ENCODE results near the gene ERC2.

The ERC2 gene

DNA sequence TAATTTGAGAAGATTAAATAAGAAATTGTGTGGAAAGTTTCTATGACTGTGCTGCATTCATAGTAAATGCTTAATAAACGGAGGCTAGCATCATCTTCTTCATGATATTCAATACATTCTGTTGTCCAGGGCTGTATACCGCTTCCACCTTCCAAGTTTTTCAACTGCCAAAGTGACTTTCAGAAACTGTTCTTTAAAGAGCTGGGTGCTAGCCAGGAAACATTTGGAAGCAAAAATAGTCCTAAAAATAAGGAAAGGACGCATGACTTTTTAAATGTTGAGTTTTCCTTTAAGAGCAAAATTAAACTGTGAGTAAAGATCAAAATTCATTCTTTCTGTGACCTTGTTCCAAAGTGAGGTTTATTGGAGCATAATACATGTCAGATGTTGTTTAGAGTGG, 9.4 kb upstream of the ERC2 start:
- no peaks in the 10 kb centered on the region for H3K36me3 ChIP-seq (ENCODE audit: control insufficient read depth in 2 of 2, insufficient read depth in 1 of 2, low read length in 2 of 2)
- TF ChIP-seq REPIN1 (tag by site-specific recombination; IDR thresholded peaks at IDR 0.05; ENCODE audit: low read depth) (no peak), ZNF843 (tag by site-specific recombination; IDR thresholded peaks at IDR 0.05) (no peak)
- H3K4me1 ChIP-seq (ENCODE audit: control insufficient read depth, insufficient read depth, low read length) = no peaks in the 10 kb centered on the region
- no peak overlapping the region for H3K4me3 ChIP-seq (ENCODE audit: low read depth, low read length)
- ChIA-PET CTCF (interaction anchor here (1.1 to 1.8 kb wide), 2 partner anchors 9 to 151 kb away, joined by 3 to 4 read pairs; partner anchors contain the start of gene ERC2), POLR2A (no interaction called here)
- H3K27ac ChIP-seq (ENCODE audit: extremely low read depth, low read depth, low read length) = no peak overlapping the region
- no peaks in the 10 kb centered on the region for H3K9me3 ChIP-seq (ENCODE audit: control insufficient read depth, insufficient read depth, low read depth, low read length)

DNA sequence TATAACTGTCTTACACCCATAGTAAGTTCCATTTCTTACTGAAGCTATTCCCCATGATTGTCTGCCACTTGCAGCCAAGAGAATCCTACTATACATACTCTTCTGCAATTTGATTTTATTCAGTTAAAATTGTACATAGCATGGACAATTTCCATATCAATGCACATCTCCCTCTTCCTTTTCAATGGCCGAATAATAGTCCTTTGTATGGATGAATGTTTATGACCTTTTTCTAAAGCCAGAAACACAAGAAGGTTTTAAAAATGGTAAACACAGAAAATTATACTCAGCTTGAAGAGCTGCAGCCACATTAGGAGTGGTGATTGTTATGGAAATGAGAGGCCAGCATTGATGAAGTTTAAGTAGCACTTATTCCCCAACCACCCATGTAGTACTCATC, 8.5 kb upstream of the ERC2 start:
- Histone ChIP-seq H3K36me3 (ENCODE audit: control insufficient read depth in 2 of 2, insufficient read depth in 1 of 2, low read length in 2 of 2) (no peaks in the 10 kb centered on the region), H3K9me3 (ENCODE audit: control insufficient read depth, insufficient read depth, low read depth, low read length) (no peaks in the 10 kb centered on the region), H3K4me1 (ENCODE audit: control insufficient read depth, insufficient read depth, low read length) (no peaks in the 10 kb centered on the region), H3K27ac (ENCODE audit: extremely low read depth, low read depth, low read length) (no peak overlapping the region), H3K4me3 (ENCODE audit: low read depth, low read length) (no peak overlapping the region)
- TF ChIP-seq ZFP69B (tag by site-specific recombination; IDR thresholded peaks at IDR 0.05) (no peak), ZNF837 (tag by site-specific recombination; IDR thresholded peaks at IDR 0.05) (no peak), SCRT1 (tag by site-specific recombination; IDR thresholded peaks at IDR 0.05; ENCODE audit: borderline replicate concordance) (no peak)
- TF ChIP-seq, protein P1, sequence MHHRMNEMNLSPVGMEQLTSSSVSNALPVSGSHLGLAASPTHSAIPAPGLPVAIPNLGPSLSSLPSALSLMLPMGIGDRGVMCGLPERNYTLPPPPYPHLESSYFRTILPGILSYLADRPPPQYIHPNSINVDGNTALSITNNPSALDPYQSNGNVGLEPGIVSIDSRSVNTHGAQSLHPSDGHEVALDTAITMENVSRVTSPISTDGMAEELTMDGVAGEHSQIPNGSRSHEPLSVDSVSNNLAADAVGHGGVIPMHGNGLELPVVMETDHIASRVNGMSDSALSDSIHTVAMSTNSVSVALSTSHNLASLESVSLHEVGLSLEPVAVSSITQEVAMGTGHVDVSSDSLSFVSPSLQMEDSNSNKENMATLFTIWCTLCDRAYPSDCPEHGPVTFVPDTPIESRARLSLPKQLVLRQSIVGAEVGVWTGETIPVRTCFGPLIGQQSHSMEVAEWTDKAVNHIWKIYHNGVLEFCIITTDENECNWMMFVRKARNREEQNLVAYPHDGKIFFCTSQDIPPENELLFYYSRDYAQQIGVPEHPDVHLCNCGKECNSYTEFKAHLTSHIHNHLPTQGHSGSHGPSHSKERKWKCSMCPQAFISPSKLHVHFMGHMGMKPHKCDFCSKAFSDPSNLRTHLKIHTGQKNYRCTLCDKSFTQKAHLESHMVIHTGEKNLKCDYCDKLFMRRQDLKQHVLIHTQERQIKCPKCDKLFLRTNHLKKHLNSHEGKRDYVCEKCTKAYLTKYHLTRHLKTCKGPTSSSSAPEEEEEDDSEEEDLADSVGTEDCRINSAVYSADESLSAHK (tag by site-specific recombination; IDR thresholded peaks at IDR 0.05) = no peak
- TF ChIP-seq, protein P2, sequence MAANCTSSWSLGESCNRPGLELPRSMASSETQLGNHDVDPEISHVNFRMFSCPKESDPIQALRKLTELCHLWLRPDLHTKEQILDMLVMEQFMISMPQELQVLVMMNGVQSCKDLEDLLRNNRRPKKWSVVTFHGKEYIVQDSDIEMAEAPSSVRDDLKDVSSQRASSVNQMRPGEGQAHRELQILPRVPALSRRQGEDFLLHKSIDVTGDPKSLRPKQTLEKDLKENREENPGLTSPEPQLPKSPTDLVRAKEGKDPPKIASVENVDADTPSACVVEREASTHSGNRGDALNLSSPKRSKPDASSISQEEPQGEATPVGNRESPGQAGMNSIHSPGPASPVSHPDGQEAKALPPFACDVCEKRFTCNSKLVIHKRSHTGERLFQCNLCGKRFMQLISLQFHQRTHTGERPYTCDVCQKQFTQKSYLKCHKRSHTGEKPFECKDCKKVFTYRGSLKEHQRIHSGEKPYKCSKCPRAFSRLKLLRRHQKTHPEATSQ (tag by site-specific recombination; IDR thresholded peaks at IDR 0.05) = no peak
- TF ChIP-seq, protein P3, sequence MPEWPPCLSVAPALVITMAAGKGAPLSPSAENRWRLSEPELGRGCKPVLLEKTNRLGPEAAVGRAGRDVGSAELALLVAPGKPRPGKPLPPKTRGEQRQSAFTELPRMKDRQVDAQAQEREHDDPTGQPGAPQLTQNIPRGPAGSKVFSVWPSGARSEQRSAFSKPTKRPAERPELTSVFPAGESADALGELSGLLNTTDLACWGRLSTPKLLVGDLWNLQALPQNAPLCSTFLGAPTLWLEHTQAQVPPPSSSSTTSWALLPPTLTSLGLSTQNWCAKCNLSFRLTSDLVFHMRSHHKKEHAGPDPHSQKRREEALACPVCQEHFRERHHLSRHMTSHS (tag by site-specific recombination; IDR thresholded peaks at IDR 0.05) = no peak
- TF ChIP-seq, protein P4, sequence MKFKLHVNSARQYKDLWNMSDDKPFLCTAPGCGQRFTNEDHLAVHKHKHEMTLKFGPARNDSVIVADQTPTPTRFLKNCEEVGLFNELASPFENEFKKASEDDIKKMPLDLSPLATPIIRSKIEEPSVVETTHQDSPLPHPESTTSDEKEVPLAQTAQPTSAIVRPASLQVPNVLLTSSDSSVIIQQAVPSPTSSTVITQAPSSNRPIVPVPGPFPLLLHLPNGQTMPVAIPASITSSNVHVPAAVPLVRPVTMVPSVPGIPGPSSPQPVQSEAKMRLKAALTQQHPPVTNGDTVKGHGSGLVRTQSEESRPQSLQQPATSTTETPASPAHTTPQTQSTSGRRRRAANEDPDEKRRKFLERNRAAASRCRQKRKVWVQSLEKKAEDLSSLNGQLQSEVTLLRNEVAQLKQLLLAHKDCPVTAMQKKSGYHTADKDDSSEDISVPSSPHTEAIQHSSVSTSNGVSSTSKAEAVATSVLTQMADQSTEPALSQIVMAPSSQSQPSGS (tag by site-specific recombination; IDR thresholded peaks at IDR 0.05; ENCODE audit: low read depth) = no peak
- CTCF ChIA-PET = interaction anchor here (0.7 kb wide), 1 partner anchor 18 kb away, joined by 5 read pairs; no protein-coding TSS in a partner anchor
- POLR2A ChIA-PET = no interaction called here

DNA sequence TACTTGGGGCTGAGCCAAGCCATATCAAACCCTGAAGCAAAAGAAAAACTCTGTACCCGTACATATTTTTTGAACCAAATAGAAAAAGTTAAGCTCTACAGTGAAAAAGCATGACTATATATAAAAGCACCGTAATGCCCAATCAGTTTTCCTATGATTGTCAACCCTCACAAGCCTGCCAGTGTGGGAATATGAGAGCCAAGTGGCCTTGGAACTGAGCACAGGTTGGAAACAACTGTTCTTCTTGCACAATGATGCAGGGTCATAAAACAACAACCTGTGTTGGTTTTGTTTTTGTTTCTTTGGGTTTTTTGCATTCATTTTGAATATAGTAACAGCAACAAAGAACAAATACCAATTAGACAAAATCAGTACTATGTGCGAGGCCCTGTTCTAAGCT, 3.5 kb upstream of the ERC2 start:
- Histone ChIP-seq H3K4me3 (ENCODE audit: low read depth, low read length) (no peak overlapping the region), H3K27ac (ENCODE audit: extremely low read depth, low read depth, low read length) (no peak overlapping the region), H3K36me3 (ENCODE audit: control insufficient read depth in 2 of 2, insufficient read depth in 1 of 2, low read length in 2 of 2) (no peaks in the 10 kb centered on the region), H3K9me3 (ENCODE audit: control insufficient read depth, insufficient read depth, low read depth, low read length) (no peaks in the 10 kb centered on the region), H3K4me1 (ENCODE audit: control insufficient read depth, insufficient read depth, low read length) (no peaks in the 10 kb centered on the region)
- ChIA-PET POLR2A (no interaction called here), CTCF (no interaction called here)
- TF ChIP-seq ZNF768 (tag by site-specific recombination; IDR thresholded peaks at IDR 0.05) = no peak
- TF ChIP-seq ZNF423 (tag by site-specific recombination; IDR thresholded peaks at IDR 0.05) = no peak
- TF ChIP-seq ZNF664 (tag by site-specific recombination; IDR thresholded peaks at IDR 0.05) = no peak
- TF ChIP-seq, protein P5, sequence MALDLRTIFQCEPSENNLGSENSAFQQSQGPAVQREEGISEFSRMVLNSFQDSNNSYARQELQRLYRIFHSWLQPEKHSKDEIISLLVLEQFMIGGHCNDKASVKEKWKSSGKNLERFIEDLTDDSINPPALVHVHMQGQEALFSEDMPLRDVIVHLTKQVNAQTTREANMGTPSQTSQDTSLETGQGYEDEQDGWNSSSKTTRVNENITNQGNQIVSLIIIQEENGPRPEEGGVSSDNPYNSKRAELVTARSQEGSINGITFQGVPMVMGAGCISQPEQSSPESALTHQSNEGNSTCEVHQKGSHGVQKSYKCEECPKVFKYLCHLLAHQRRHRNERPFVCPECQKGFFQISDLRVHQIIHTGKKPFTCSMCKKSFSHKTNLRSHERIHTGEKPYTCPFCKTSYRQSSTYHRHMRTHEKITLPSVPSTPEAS (tag by site-specific recombination; IDR thresholded peaks at IDR 0.05) = no peak
- TF ChIP-seq ZNF10 (tag by site-specific recombination; IDR thresholded peaks at IDR 0.05) = no peak
- TF ChIP-seq ZSCAN23 (tag by site-specific recombination; IDR thresholded peaks at IDR 0.05) = no peak
- TF ChIP-seq ZXDB (tag by site-specific recombination; IDR thresholded peaks at IDR 0.05) = no peak
- TF ChIP-seq, protein P6, sequence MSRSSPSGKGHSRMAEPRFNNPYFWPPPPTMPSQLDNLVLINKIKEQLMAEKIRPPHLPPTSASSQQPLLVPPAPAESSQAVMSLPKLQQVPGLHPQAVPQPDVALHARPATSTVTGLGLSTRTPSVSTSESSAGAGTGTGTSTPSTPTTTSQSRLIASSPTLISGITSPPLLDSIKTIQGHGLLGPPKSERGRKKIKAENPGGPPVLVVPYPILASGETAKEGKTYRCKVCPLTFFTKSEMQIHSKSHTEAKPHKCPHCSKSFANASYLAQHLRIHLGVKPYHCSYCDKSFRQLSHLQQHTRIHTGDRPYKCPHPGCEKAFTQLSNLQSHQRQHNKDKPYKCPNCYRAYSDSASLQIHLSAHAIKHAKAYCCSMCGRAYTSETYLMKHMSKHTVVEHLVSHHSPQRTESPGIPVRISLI (tag by site-specific recombination; IDR thresholded peaks at IDR 0.05) = no peak
- no peak for TF ChIP-seq ZNF660 (tag by site-specific recombination; IDR thresholded peaks at IDR 0.05)
- TF ChIP-seq ZNF311 (tag by site-specific recombination; IDR thresholded peaks at IDR 0.05; ENCODE audit: borderline replicate concordance) = no peak
- no peak for TF ChIP-seq ZNF426 (tag by site-specific recombination; IDR thresholded peaks at IDR 0.05)
- no peak for TF ChIP-seq ZNF510 (tag by site-specific recombination; IDR thresholded peaks at IDR 0.05; ENCODE audit: insufficient replicate concordance)
- no peak for TF ChIP-seq ZNF169 (tag by site-specific recombination; IDR thresholded peaks at IDR 0.05)
- TF ChIP-seq ZNF530 (tag by site-specific recombination; IDR thresholded peaks at IDR 0.05; ENCODE audit: low read depth) = no peak
- TF ChIP-seq GLI2 (tag by site-specific recombination; IDR thresholded peaks at IDR 0.05; ENCODE audit: borderline replicate concordance, low read depth) = no peak
- no peak for TF ChIP-seq GFI1B (tag by site-specific recombination; IDR thresholded peaks at IDR 0.05)

Data from HEK293 (cell line).